ENCODE measurements around the gene BTBD6. TPM values are rescaled to one million over a fixed set of nuclear protein-coding genes. Genes with fewer than 3 reads are reported as not detected.

Gene BTBD6
- total RNA-seq, 1 donor from 2014 or later, result 36.3 TPM

GRCh38 chr14:105261781-105262180 is 13.4 kb downstream of the BTBD6 start:
- peaks cover 5% of the 10 kb centered on the region for H3K9me3 Mint-ChIP-seq (ENCODE audit: unreplicated experiment)
- no peaks in the 10 kb centered on the region for H3K27me3 Mint-ChIP-seq (ENCODE audit: unreplicated experiment)
- DNase-seq, result no peak
- H3K4me3 Mint-ChIP-seq (ENCODE audit: unreplicated experiment), result no peak overlapping the region
- H3K27ac Mint-ChIP-seq (ENCODE audit: unreplicated experiment), result no peak overlapping the region
- no peaks in the 10 kb centered on the region for H3K36me3 Mint-ChIP-seq (ENCODE audit: unreplicated experiment)
- H3K4me1 Mint-ChIP-seq (ENCODE audit: low read depth, unreplicated experiment), result peaks cover 12% of the 10 kb centered on the region
- TF ChIP-seq, protein P1, sequence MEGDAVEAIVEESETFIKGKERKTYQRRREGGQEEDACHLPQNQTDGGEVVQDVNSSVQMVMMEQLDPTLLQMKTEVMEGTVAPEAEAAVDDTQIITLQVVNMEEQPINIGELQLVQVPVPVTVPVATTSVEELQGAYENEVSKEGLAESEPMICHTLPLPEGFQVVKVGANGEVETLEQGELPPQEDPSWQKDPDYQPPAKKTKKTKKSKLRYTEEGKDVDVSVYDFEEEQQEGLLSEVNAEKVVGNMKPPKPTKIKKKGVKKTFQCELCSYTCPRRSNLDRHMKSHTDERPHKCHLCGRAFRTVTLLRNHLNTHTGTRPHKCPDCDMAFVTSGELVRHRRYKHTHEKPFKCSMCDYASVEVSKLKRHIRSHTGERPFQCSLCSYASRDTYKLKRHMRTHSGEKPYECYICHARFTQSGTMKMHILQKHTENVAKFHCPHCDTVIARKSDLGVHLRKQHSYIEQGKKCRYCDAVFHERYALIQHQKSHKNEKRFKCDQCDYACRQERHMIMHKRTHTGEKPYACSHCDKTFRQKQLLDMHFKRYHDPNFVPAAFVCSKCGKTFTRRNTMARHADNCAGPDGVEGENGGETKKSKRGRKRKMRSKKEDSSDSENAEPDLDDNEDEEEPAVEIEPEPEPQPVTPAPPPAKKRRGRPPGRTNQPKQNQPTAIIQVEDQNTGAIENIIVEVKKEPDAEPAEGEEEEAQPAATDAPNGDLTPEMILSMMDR (IDR thresholded peaks at IDR 0.05; ENCODE audit: partially characterized antibody, unreplicated experiment), result no peak

GRCh38 chr14:105267820-105268548 is 19.7 kb downstream of the BTBD6 start:
- H3K27ac Mint-ChIP-seq (ENCODE audit: unreplicated experiment), result no peak overlapping the region
- peaks cover 9% of the 10 kb centered on the region for H3K4me1 Mint-ChIP-seq (ENCODE audit: low read depth, unreplicated experiment)
- TF ChIP-seq, protein P1 (IDR thresholded peaks at IDR 0.05; ENCODE audit: partially characterized antibody, unreplicated experiment), result no peak
- no peaks in the 10 kb centered on the region for H3K36me3 Mint-ChIP-seq (ENCODE audit: unreplicated experiment)
- H3K4me3 Mint-ChIP-seq (ENCODE audit: unreplicated experiment), result no peak overlapping the region
- peaks cover 3% of the 10 kb centered on the region for H3K9me3 Mint-ChIP-seq (ENCODE audit: unreplicated experiment)
- peaks cover 2% of the 10 kb centered on the region for H3K27me3 Mint-ChIP-seq (ENCODE audit: unreplicated experiment)
- no peak for DNase-seq

DNA sequence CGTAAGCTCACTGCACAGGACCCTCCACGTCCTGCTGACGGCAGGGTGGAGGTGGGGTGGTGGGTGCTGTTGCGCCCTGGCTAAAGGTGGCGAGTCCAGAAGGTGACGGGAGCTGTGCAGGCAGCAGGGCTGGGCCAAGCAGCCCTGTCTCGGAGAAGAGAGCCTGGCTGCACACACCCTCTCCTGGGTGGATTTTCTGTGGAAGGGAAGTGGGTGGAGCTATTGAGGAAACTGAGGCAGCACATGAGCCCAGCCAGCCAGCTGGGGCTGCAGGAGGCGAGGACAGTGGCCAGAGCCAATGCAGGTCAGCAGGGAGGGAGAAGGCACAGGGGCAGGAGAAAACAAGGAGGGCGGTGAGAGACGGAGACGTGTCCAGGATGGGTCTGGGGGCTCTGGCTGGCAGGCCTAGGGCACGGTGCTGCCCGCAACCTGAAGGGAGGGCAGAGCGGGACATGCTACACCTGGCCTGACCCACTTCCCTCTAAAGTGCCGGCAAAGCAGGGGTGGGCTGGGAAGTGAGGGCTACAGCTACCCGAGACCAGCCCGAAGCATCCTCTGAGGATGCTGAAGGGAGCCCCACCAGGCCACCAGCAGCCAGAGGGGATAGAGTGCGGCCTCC is 20.5 kb downstream of the BTBD6 start:
- Mint-ChIP-seq H3K4me1 (ENCODE audit: low read depth, unreplicated experiment) (peaks cover 12% of the 10 kb centered on the region), H3K36me3 (ENCODE audit: unreplicated experiment) (no peaks in the 10 kb centered on the region), H3K27ac (ENCODE audit: unreplicated experiment) (no peak overlapping the region), H3K4me3 (ENCODE audit: unreplicated experiment) (no peak overlapping the region), H3K27me3 (ENCODE audit: unreplicated experiment) (peaks cover 4% of the 10 kb centered on the region), H3K9me3 (ENCODE audit: unreplicated experiment) (peaks cover 3% of the 10 kb centered on the region)
- TF ChIP-seq, protein P1 (IDR thresholded peaks at IDR 0.05; ENCODE audit: partially characterized antibody, unreplicated experiment), result no peak
- DNase-seq, result no peak

DNA sequence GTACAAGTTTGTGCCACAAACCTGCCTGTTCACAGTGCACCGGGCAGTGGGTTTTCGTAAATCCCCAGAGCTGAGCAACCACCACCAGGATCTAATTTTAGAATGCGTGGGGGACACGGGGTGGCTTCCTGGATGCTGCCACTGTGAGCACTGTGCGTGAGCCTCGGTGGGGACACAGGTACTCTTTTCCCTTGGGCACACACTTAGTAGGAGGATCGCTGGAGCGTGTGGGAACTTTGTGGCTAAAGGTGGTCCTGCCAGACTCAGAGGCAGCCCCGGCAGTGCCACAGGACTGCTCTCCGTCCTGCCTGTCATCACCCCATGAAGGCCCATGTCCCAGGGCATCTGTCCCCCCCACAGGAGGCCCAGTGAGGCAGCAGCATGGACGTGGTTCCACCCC is 21.1 kb downstream of the BTBD6 start:
- no peak for DNase-seq
- Mint-ChIP-seq H3K4me3 (ENCODE audit: unreplicated experiment) (no peak overlapping the region), H3K27ac (ENCODE audit: unreplicated experiment) (no peak overlapping the region), H3K9me3 (ENCODE audit: unreplicated experiment) (peaks cover 3% of the 10 kb centered on the region), H3K4me1 (ENCODE audit: low read depth, unreplicated experiment) (peaks cover 15% of the 10 kb centered on the region), H3K27me3 (ENCODE audit: unreplicated experiment) (peaks cover 4% of the 10 kb centered on the region), H3K36me3 (ENCODE audit: unreplicated experiment) (no peaks in the 10 kb centered on the region)
- TF ChIP-seq, protein P1 (IDR thresholded peaks at IDR 0.05; ENCODE audit: partially characterized antibody, unreplicated experiment), result no peak
